GM19025 (cell line): ENCODE data around the gene MTHFS.
"Not testable (repeated sequence)": the region's sequence is repeated elsewhere in the genome, so short reads cannot be mapped to it uniquely, and the experiment has no call there.

Experiments
- ATAC-seq: cut with Tn5 transposase; IDR thresholded peaks from one replicate; pipeline ENCODE4 v1.9.1; 2021; ENCODE audit warnings: mild to moderate bottlenecking, low read depth, moderate library complexity; ENCODE audit not compliant: unreplicated experiment

MTHFS gene

DNA sequence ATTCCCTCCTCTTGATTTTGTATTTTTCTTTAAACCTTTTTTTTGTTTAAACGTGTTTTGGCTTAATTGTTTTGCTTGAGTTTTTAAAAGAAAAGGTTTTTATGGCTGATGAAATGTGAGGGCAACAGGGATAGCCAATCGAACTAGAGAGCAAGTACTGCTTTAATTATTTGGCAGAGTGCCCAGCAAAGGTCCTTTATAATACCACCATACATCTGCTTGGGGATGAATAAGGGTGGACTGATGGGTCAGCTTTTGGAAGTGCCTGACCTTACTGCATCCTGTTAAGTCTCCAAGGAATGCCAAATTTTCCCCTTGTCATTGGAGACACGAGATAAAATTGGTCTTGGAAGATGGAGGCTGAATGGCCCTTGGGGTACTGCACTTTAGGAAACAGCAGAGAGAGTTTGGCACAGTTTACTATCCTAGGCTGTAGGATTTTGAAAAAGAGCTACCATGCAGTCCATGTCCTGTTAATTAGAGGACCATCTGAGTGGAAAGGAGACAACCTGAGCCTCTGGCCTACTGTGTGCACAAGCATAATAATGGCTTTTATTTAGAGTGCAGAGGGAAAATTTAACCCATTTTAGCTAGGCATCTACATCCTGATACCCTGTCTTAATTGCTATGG is 19.8 kb upstream of the MTHFS start:
- ATAC-seq, result no peak

DNA sequence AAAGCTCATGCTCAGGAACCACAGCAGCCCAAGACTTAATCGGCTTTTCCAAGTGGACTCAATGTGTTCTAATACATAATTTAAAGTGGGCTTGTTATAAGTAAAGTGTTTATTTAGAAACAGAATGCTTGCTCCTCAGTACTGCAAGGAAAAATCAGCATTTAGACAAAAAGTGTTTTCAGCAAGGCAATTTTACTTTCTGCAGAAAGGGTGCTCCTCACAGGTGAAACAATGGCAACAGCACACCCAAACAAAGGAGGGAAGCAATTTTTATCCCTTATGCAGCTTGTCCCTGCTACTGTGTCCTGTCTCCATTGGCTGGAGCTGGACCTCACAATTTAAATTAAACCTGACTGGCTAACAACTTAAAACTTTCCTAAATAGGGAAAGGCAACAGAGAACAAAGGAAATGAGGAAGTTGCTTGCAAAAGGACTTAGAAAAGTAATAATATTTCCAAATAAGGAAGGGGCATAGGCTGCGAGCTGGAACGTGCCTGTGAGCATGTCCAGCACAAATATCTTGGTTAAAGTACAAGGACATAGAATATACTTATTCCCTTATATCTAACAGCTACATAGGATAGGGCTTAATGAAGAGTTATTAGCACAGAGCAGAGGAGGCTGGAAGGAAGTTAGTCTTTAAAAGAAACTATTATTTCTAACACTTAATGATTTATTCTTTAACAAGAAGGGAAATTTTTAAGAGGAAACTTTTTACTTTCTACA is 19.1 kb upstream of the MTHFS start:
- ATAC-seq, result not testable (repeated sequence)

DNA sequence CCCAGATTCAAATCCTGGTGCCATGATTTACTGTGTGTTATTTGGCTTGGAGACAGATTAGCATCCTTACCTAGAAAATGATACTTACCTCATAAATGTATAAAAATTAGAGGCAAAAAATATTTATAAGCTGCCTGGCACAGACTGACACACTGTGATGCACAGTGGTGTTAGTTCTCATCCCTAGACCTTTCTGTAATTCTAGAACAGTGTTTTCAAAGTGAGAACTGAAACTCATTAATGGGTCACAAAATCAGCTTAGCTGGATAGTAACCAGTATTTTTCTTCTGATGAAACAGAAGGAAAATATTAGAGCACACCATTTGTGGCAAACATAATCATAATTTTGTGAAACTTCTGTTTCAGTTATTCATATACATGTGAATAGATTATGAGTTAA is 17.9 kb upstream of the MTHFS start:
- no peak for ATAC-seq

DNA sequence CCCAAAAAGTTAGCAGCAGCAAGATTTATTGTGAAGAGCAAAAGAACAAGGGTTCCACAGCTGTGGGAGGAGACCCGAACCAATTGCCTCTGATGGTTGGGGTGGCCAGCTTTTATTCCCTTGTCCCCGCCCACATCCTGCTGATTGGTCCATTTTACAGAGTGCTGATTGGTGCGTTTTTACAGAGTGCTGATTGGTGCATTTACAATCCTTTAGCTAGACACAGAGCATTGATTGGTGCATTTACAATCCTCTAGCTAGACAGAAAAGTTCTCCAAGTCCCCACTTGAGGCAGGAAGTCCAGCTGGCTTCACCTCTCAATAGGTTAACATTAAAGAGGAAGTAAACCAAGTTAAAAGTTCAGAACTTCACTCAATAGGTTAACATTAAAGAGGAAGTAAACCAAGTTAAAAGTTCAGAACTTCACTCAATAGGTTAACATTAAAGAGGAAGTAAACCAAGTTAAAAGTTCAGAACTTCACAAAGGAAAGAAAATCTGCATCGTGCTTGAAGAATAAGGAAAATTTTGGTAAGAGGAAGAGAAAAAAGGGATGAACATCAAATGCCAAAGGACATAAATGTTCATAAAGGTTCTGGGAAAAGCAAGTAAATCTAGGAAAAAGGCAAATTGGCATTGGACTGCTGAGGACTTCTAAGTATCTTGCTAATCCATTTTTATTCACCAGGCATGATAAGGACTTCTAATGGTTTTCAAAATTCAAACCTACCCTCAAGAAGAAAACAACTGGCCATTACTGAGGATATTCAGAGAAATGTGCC is 12.9 kb upstream of the MTHFS start:
- ATAC-seq, result peak; percentile 38

DNA sequence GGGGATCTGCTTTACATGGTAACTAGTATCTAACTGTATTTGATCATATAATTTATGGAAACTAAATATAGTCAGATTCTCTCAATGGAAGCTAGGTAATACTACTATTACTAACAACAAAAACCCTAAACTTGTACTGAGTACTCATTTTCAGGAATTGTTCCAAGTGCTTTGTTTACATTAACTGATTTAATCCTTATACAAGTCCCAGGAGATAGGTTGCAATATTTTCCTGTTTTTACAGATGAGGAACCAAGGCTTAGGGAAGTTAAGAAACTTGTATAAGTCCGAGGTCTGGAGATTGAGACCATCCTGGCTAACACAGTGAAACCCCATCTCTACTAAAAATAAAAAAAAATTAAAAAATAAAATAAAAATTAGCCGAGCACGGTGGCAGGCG is 7.5 kb upstream of the MTHFS start:
- ATAC-seq, result no peak

GRCh38 chr15:79903626-79904025 is 6.8 kb upstream of the MTHFS start:
- ATAC-seq, result no peak

- no peak for ATAC-seq
Measured at GRCh38 chr15:79903144-79903543, 6.3 kb upstream of the MTHFS start.

- no peak for ATAC-seq
Measured at GRCh38 chr15:79901958-79902357, 5.1 kb upstream of the MTHFS start.

DNA sequence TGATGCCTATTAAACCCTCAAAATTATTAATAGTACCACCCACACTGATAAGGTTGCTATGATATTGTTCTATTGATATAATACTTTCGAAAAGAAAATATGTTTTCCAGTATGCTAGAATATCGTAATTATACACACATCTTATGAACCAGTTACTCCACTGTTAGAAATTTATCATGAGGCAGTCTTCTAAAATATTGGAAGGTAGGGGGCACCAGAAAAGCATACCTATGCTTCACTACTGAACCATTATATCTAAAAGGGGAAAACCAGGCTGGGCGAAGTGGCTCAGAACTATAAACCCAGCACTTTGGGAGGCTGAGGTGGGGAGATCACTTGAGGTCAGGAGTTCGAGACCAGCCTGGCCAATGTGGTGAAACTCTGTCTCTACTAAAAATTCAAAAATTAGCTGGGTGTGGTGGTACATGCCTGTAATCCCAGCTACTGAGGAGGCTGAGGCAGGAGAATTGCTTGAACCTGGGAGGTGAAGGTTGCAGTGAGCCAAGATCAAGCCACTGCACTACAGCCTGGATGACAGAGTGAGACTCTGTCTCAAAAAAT is 4.1 kb upstream of the MTHFS start:
- ATAC-seq, result not testable (repeated sequence)

DNA sequence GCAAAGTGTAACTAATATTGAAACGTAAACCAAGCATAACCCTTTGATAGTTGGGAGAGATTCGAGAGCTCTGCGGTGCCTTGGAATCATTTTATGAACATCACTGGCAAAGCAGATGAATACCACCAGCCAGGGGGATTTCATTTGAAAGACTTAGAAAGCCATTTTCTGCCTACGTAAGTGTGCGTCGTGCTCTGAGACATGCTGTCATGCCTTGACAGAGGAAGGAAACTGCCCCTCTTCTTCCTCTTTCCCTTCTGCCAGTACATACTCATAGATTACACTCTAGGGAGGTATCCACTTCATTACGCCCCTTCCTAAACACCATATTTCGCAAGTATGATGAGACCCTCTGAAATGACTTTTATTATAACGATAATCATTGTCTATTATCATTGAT is 3.3 kb upstream of the MTHFS start:
- no peak for ATAC-seq

DNA sequence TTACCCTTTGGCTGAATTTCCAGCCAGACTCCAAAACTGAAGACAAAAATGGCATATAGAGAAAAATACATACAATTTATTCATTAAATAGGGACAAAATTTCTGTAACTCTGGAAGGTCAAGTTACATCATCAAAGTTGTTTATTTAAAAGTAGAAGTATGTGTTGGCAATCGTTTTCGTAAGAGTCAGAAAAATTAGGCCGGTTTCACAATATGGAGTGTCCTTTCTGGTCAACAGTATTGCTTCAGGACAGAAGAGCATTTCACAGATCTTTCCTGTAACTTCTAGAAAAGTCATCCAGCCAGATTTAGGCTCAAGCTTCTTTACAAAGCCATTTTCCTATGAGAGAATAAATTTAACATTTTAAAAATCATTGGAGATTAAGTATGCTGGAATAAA is 2.0 kb upstream of the MTHFS start:
- ATAC-seq, result not testable (repeated sequence)

GRCh38 chr15:79898369-79898768 is 1.6 kb upstream of the MTHFS start:
- no peak for ATAC-seq

DNA sequence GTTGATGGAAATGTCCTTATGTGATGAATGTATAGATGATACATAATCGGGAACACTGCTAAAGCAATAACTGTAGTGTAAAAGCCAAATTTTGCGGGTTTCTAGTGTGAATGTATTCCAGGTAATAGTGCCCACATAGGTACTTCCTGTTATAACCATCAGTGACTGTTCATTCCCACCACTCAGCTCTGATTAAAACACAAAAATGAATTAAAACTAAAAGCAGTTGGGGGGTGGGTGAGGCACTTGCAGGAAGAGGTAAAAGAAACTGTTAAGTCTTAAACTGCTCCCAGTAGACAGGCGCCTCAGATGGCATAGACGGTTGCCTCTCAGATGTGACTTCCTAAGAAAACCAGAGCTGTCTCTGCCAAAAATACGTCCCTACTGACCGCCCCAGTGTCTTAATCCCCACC is 893 bp upstream of the MTHFS start:
- no peak for ATAC-seq

DNA sequence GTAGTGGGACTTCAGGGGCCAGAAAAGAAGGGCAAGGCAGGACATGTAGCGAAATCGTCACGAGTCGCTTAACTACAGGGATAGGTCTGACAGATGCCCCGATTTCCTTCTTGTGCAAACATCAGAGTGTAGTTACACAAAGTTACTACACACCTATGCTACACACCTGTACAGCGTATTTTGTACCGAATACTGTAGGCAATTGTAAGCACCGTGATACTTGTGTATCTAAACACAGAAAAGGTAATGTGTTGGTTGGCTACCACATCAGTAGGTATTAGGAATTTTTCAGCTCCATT is 515 bp upstream of the MTHFS start:
- no peak for ATAC-seq

DNA sequence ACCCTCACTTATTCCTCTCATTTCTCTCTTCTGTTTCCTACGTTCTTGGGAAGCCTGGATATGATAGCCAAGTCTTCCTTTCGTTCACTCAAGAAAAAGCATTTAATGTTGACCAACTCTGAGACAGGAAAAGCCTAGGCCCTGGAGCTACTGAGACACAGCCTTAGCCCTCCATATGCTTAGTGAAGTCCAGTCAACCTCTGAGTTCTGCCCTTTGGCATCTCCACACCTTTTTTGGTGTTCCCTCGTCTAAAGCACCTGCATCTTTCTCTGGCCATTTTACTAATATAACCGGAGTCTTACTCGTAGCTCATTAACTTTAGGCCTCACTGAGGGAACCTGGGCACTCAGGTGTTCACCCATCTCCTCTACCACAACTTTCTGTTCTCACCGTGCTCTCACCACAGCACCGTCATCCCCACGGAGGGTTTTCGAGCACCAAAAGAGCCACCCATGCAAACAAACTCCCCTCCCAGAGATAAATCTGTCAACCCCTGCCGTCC is 632 bp downstream of the MTHFS start:
- ATAC-seq, result peak; percentile 19

- no peak for ATAC-seq
Measured at GRCh38 chr15:79887054-79887930, 9.5 kb downstream of the MTHFS start.

DNA sequence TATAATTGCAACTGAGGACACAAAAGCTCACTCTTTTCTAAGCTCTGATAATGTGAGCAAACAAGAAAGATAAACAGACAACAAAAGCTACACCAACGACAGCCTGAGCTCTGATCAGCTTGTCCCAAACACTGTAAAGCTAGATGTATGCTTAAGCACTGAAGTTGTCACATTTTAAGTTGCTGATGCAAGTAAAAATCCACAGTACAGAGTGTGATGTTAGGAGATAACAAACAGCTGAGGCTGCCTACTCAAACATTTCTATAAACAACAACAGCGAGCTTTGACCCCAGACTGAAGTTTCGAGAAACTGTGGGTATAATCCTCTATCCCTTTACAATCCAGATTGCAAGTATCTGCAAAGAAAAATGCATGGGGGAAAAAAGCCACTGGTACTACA is 10.7 kb downstream of the MTHFS start:
- no peak for ATAC-seq

GRCh38 chr15:79884204-79884596 is 12.6 kb downstream of the MTHFS start:
- no peak for ATAC-seq

- ATAC-seq, result no peak
Measured at GRCh38 chr15:79883579-79884203, 13.1 kb downstream of the MTHFS start.

- no peak for ATAC-seq
Measured at GRCh38 chr15:79881668-79882067, 15.1 kb downstream of the MTHFS start.
